ENCODE results near the gene TTLL12.

TTLL12 gene

DNA sequence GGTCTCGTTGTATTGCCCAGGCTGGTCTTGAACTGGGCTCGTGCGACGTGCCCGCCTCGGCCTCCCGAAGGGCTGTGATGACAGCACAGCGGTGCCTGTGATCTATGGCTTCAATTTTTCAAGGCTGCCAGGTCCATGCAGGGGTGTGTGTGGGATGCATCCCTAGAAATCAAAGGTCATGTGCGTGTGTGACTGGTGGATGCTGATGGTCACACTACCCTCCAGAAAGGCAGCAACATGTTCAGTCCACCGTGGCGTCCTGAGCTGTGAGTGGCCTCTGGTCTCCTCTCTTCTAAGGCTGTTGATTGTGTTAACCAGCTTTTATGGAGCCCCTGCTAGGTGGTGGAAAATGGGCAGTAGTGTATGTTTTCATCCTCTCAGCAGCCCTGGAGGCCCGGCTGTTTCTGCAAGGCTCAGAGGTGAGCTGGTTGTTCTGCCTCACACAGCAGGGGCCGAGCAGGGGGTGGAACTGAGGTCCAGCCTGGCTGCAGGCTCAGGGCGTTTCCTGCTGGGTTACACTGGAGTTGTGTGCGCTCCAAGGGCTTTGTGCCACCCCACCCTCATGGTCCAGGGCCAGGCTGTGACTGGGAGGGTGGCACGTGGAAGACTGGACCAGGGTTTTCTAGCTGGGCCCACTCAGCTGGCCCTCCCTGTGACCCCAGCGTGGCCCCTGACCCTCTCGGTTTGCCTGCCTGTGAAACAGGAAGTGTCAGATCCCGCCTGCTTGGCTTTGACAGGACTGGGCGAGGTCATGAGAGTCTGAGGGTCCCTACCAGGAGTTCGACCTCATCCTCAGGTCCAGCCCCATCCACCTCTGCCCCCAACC, 68.7 kb downstream of the TTLL12 start:
- DNase-seq: no peak

DNA sequence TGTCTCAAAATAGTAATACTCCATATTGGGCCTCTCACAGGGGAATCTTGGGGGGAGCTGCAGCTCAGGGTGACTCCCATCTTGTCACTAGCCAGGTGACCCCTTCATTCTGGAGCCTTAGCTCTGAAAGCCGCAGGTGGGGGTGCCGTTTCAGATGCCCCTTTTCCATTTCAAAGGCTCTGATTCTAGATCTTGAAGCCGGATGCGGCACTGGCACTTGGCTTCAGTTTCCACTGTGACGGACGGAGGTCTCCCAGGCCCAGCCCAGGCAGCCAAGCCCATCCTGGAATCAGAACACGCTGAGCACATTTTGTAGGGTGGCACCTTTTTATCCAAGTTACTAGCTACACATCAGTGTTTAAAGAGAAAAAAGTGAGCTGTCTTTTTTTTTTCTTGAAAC, 70.0 kb downstream of the TTLL12 start:
- DNase-seq: no peak

Measured in stimulated activated CD8-positive, alpha-beta memory T cell treated with anti-CD3 and anti-CD28 coated beads, Interleukin-4, amount 100 ng/mL, for 48 hours (primary cell).